ENCODE results near the gene PHTF2.

PHTF2 gene

DNA sequence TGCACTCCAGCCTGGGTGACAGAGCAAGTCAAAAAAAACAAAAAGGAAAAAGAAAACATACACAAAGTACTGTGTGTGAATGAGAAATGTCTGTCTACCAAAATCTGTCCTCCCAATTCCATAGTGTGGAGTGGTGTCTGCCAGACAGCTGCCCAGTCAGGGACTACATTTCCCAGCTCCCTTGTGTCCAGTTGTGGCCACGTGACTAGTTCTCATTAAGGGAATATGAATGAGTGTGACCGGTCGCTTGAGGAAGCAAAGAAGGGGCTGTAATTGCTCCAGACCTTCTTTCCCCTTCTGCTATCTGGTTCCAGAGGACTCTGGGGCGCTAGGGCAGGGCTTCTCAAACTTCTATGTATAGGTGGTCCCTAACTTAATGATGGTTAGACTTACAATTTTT is 204.1 kb downstream of the PHTF2 start:
- no peak for DNase-seq

DNA sequence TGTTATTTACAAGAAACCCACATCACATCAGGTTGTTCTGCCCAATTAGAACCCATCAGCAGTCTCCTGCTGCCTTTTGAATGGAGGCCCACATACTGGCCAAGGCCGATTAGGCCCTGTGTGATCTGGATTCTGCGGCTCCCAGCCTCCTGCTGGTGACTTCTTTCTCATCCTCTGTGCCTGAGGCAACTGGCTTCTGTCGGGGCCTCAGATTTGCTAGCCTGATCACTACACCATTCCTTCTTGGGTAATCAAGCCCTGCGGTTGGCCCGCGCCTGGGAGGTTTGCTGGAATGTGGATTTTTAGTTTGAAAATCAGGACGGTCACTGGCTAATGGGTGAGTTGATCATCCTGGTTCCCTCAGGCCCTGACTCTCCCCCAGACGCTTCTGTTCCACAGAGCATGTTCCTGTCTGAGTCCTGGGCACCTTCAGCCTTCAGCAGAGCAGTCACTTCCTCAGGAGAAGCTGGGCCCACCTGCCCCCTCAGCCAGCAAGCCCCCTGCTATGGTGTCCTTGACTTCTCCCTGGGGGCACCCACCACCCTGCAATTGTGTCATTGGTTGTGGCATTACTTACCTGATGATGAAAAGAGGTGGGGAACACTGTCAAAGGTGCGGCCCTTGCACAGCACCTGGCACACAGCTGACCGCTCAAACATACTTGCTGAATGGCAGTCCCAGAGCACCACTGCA is 207.6 kb downstream of the PHTF2 start:
- no peak for DNase-seq
